CD4-positive, alpha-beta T cell (primary cell): ENCODE measurements around the gene MMP23B. TPM values are rescaled to one million over a fixed set of nuclear protein-coding genes. Genes with fewer than 3 reads are reported as not detected.

Source experiments
- ATAC-seq: fragments of 200-7000 bp; cut with Tn5 transposase; one replicate; pipeline ENCODE4 v1.10.0; 2022; ENCODE audit warnings: mild to moderate bottlenecking; ENCODE audit not compliant: poor library complexity
- CTCF ChIA-PET: fragments of 350-600 bp; sonication (Branson Sonifier 250); formaldehyde crosslinking; loops from one replicate; lab custom pipeline; 2021; ENCODE audit warnings: antibody characterized with exemption, inconsistent platforms; lab: Charles Lee
- POLR2A ChIA-PET: fragments of 350-600 bp; sonication (Branson Sonifier 250); formaldehyde crosslinking; loops from one replicate; lab custom pipeline; 2021; ENCODE audit warnings: antibody characterized with exemption, inconsistent platforms; lab: Charles Lee
- DNase-seq, 14 experiments: peaks; one replicate each; pipeline ENCODE4 v3.0.0-alpha.2; 2013 to 2020; ENCODE audit warnings: mixed read lengths in 2 of 14
- H3K27ac ChIP-seq, 2 donors: one replicate each; pipeline versions ENCODE4 v1.5.1 to v1.7.0; 2013; ENCODE audit warnings: low read length in 2 of 2, low read depth in 1 of 2, mild to moderate bottlenecking in 1 of 2
- H3K27me3 ChIP-seq, 2 experiments: 1 replicate in 1 of 2; 2 replicates in 1 of 2; pipeline versions ENCODE4 v1.6.1 to v1.7.0; 2013; ENCODE audit warnings: low read length in 2 of 2, control low read depth in 1 of 2, mild to moderate bottlenecking in 1 of 2, moderate library complexity in 1 of 2; ENCODE audit not compliant: insufficient read depth in 2 of 2, control insufficient read depth in 1 of 2
- H3K36me3 ChIP-seq: one replicate; pipeline ENCODE4 v1.6.1; 2013; ENCODE audit warnings: low read length, control low read depth; ENCODE audit not compliant: insufficient read depth
- H3K4me1 ChIP-seq: one replicate; pipeline ENCODE4 v1.6.1; 2013; ENCODE audit warnings: low read length, control low read depth; ENCODE audit not compliant: insufficient read depth
- H3K4me3 ChIP-seq: one replicate; pipeline ENCODE4 v1.5.1; 2013; ENCODE audit warnings: mild to moderate bottlenecking, low read length, moderate library complexity
- H3K9me3 ChIP-seq, 2 experiments: 1 replicate in 1 of 2; 2 replicates in 1 of 2; pipeline versions ENCODE4 v1.6.1 to v1.7.0; 2013; ENCODE audit warnings: low read length in 2 of 2, mild to moderate bottlenecking in 2 of 2, control low read depth in 1 of 2, moderate library complexity in 1 of 2; ENCODE audit not compliant: control insufficient read depth in 1 of 2, insufficient read depth in 1 of 2
- H3K27ac Mint-ChIP-seq: one replicate; pipeline ENCODE4 v1.8.0; 2020; ENCODE audit warnings: mixed read lengths
- H3K27me3 Mint-ChIP-seq: one replicate; pipeline ENCODE4 v1.8.0; 2021; ENCODE audit warnings: mixed read lengths
- H3K36me3 Mint-ChIP-seq: one replicate; pipeline ENCODE4 v1.8.0; 2021; ENCODE audit warnings: low read depth, mixed read lengths
- H3K4me1 Mint-ChIP-seq: one replicate; pipeline ENCODE4 v1.8.0; 2021; ENCODE audit warnings: low read depth, mixed read lengths
- H3K4me3 Mint-ChIP-seq: one replicate; pipeline ENCODE4 v1.8.0; 2020; ENCODE audit warnings: mild to moderate bottlenecking, mixed read lengths
- H3K9me3 Mint-ChIP-seq: one replicate; pipeline ENCODE4 v1.8.0; 2020; ENCODE audit warnings: mixed read lengths
- CTCF ChIP-seq: fragments of 200-600 bp; IDR thresholded peaks from one replicate; pipeline ENCODE4 v1.8.0; 2022; ENCODE audit warnings: antibody characterized with exemption, mild to moderate bottlenecking
- intact Hi-C, 2 experiments: fragments of 100-400 bp; cut with DNase I in 1 of 2; cut with micrococcal nuclease in 1 of 2; formaldehyde crosslinking; loops; one replicate each; pipeline versions ENCODE4 v1.15.1 to v1.9.0; 2023 to 2025; cut with DNase I, micrococcal nuclease
- total RNA-seq, 174 experiments: library from RNA in 2 of 174; stranded (reverse) in 2 of 174; gene quantifications; one replicate each; pipeline ENCODE4 v1.2.3 and lab custom pipeline; 2021 to 2026

Gene MMP23B
- total RNA-seq, 2 experiments from 2014 or later = 3.0 to 3.7 TPM

- intact Hi-C loops = no loop called here
- Mint-ChIP-seq H3K27me3 (no peaks in the 10 kb centered on the region), H3K9me3 (no peaks in the 10 kb centered on the region), H3K4me3 (no peak overlapping the region), H3K36me3 (peaks cover 12% of the 10 kb centered on the region), H3K4me1 (peaks cover 36% of the 10 kb centered on the region), H3K27ac (peak overlapping the region; percentile 70)
- ATAC-seq = no peak
- no peaks in the 10 kb centered on the region for H3K27me3 ChIP-seq
- H3K9me3 ChIP-seq = no peaks in the 10 kb centered on the region
- no peak overlapping the region for H3K4me3 ChIP-seq
- ChIA-PET POLR2A (no interaction called here), CTCF (no interaction called here)
- TF ChIP-seq CTCF = no peak
- H3K27ac ChIP-seq = no peak overlapping the region
- DNase-seq = no peak
- H3K36me3 ChIP-seq = no peaks in the 10 kb centered on the region
- peaks cover 33% of the 10 kb centered on the region for H3K4me1 ChIP-seq
These were observed 22.0 kb upstream of the MMP23B start for GRCh38 chr1:1609822-1610485.

DNA sequence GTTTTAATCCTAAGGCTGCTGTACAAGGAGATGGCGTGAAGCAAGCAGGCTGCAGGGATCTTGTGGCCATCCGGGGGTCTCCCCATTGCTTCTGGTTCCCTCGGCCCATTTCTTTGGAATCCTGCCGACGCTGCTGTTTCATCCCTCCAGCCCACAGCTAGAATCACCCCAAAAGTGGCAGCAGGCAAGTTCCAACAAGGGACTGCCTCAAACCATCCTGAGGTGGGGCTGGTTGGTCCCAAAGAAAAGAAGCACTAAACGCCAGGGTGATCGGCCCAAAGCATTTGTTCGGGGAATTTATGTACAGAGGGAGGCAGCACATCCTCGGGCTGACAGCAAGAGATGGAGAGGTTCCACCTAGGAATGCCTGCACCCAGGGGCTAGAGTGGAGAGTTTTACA lies 21.2 kb upstream of the MMP23B start:
- H3K4me1 Mint-ChIP-seq = peaks cover 37% of the 10 kb centered on the region
- intact Hi-C loops = no loop called here
- Histone ChIP-seq H3K4me1 (peaks cover 33% of the 10 kb centered on the region), H3K36me3 (no peaks in the 10 kb centered on the region), H3K27me3 (no peaks in the 10 kb centered on the region), H3K27ac (no peak overlapping the region), H3K4me3 (no peak overlapping the region), H3K9me3 (no peaks in the 10 kb centered on the region)
- no peaks in the 10 kb centered on the region for H3K9me3 Mint-ChIP-seq
- POLR2A ChIA-PET = no interaction called here
- peak overlapping the region; percentile 38 for H3K4me3 Mint-ChIP-seq
- H3K36me3 Mint-ChIP-seq = peaks cover 16% of the 10 kb centered on the region
- CTCF ChIA-PET = no interaction called here
- peak overlapping the region; percentile 70 for H3K27ac Mint-ChIP-seq
- DNase-seq (no peak), ATAC-seq (no peak)
- no peak for TF ChIP-seq CTCF
- no peaks in the 10 kb centered on the region for H3K27me3 Mint-ChIP-seq

DNA sequence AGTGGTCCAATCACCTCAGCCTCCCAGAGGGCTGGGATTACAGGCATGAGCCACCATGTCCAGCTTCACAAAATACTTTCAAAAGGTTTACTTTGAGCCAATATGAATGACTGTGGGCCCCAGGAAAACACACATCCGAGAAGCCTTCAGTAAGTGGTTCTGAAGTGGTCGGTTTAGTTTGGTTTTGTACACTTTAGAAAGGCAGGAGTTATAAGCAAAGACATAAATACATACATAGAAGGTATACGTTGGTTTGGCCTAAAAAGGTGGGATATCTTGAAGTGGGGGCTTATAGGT lies 19.9 kb upstream of the MMP23B start:
- Histone ChIP-seq H3K4me1 (peaks cover 35% of the 10 kb centered on the region), H3K4me3 (no peak overlapping the region), H3K27ac (no peak overlapping the region), H3K36me3 (no peaks in the 10 kb centered on the region), H3K27me3 (no peaks in the 10 kb centered on the region), H3K9me3 (no peaks in the 10 kb centered on the region)
- ChIA-PET POLR2A (no interaction called here), CTCF (no interaction called here)
- TF ChIP-seq CTCF = no peak
- peak overlapping the region; percentile 83 for H3K4me3 Mint-ChIP-seq
- DNase-seq = no peak
- H3K36me3 Mint-ChIP-seq = peaks cover 16% of the 10 kb centered on the region
- H3K4me1 Mint-ChIP-seq = peaks cover 32% of the 10 kb centered on the region
- peak overlapping the region; percentile 83 for H3K27ac Mint-ChIP-seq
- no peaks in the 10 kb centered on the region for H3K27me3 Mint-ChIP-seq
- ATAC-seq = no peak
- H3K9me3 Mint-ChIP-seq = no peaks in the 10 kb centered on the region
- intact Hi-C loops = no loop called here
